Fibroblast of villous mesenchyme (primary cell): Measurements from ENCODE around the gene IDH2. TPM values are rescaled to one million over a fixed set of nuclear protein-coding genes. Genes with fewer than 3 reads are reported as not detected.
"Not testable (repeated sequence)": the region's sequence is repeated elsewhere in the genome, so short reads cannot be mapped to it uniquely, and the experiment has no call there.

Source experiments
- DNase-seq: peaks from one replicate; pipeline ENCODE4 v3.0.0-alpha.2; 2010; ENCODE audit warnings: low read depth
- H3K4me3 ChIP-seq: 2 replicates; pipeline ENCODE4 v1.5.1; 2011; ENCODE audit warnings: low read depth, mild to moderate bottlenecking, low read length
- total RNA-seq: library from RNA; depleted of rRNA; stranded (reverse); fragments of >200 nt; gene quantifications from 2 replicates; pipeline ENCODE4 v1.2.3, GENCODE V29; 2012
- TF ChIP-seq, protein P1 (sequence below): IDR thresholded peaks from 2 replicates; pipeline ENCODE4 v1.5.1; 2012; ENCODE audit warnings: low read depth, mild to moderate bottlenecking, low read length; ENCODE audit not compliant: insufficient read depth

IDH2 gene
- total RNA-seq, 1 donor: 70.4 TPM

- no peak overlapping the region for H3K4me3 ChIP-seq
- DNase-seq: peak; percentile 36
- TF ChIP-seq, protein P1, sequence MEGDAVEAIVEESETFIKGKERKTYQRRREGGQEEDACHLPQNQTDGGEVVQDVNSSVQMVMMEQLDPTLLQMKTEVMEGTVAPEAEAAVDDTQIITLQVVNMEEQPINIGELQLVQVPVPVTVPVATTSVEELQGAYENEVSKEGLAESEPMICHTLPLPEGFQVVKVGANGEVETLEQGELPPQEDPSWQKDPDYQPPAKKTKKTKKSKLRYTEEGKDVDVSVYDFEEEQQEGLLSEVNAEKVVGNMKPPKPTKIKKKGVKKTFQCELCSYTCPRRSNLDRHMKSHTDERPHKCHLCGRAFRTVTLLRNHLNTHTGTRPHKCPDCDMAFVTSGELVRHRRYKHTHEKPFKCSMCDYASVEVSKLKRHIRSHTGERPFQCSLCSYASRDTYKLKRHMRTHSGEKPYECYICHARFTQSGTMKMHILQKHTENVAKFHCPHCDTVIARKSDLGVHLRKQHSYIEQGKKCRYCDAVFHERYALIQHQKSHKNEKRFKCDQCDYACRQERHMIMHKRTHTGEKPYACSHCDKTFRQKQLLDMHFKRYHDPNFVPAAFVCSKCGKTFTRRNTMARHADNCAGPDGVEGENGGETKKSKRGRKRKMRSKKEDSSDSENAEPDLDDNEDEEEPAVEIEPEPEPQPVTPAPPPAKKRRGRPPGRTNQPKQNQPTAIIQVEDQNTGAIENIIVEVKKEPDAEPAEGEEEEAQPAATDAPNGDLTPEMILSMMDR: no peak
Observed at GRCh38 chr15:90113166-90113565, 10.9 kb upstream of the IDH2 start.

DNA sequence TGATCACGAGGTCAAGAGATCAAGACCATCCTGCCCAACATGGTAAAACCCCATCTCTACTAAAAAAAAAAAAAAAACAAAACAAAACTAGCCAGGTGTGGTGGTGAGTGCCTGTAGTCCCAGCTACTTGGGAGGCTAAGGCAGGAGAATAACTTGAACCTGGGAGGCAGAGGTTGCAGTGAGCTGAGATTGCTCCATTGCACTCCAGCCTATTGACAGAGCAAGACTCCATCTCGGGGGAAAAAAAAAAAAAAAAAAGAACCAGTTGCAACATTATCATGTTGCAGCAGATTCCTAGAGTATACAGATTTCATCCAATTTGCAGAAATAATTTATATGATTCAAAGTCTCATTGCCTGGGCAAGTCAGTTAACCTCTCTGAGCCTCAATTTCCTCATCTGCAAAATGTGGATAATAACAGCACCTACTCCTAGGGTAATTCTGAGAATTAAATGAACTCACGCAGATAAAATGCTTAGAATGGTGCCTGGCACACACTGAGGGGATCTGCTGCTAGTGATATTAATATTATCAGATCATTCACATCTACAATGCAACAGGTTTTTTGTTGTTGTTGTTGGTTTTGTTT lies 7.0 kb upstream of the IDH2 start:
- not testable (repeated sequence) for H3K4me3 ChIP-seq, DNase-seq

- H3K4me3 ChIP-seq, DNase-seq: not testable (repeated sequence)
Observed at GRCh38 chr15:90108038-90108437, 5.8 kb upstream of the IDH2 start.

GRCh38 chr15:90106522-90107117 lies 4.4 kb upstream of the IDH2 start:
- no peak overlapping the region for H3K4me3 ChIP-seq
- peak; percentile 12 for DNase-seq
- TF ChIP-seq, protein P1: no peak

GRCh38 chr15:90105521-90105920 lies 3.3 kb upstream of the IDH2 start:
- no peak overlapping the region for H3K4me3 ChIP-seq
- TF ChIP-seq, protein P1: no peak
- DNase-seq: no peak

DNA sequence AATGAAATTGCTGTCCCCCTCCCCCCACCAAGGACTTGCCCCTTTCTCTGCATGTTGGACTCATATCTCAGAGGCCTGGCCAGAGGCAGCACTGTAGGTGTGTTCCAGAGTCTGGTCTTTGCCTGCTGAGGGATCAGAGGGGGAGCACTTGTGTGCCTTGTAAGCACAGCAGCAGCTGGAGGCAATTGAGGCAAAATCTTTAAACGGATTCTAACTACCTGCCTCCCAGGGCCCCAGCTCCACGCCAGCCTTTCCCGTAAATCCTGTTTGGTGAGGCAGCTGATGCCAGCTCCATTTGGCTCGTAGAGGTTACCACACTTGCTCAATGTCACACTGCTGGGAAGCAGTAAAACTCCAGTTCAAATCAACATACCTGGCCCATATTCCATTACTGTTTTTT lies 2.3 kb upstream of the IDH2 start:
- H3K4me3 ChIP-seq: no peak overlapping the region
- no peak for DNase-seq
- TF ChIP-seq, protein P1: no peak

GRCh38 chr15:90103701-90104329 lies 1.5 kb upstream of the IDH2 start:
- TF ChIP-seq, protein P1: no peak
- no peak for DNase-seq
- no peak overlapping the region for H3K4me3 ChIP-seq
